ENCODE results near the gene FTSJ3. TPM values are rescaled to one million over a fixed set of nuclear protein-coding genes. Genes with fewer than 3 reads are reported as not detected.
A peak's percentile ranks its signal among the peaks of the same experiment; 100 is the strongest.

The FTSJ3 gene
- total RNA-seq, 1 donor from 2014 or later, result 39.4 TPM

DNA sequence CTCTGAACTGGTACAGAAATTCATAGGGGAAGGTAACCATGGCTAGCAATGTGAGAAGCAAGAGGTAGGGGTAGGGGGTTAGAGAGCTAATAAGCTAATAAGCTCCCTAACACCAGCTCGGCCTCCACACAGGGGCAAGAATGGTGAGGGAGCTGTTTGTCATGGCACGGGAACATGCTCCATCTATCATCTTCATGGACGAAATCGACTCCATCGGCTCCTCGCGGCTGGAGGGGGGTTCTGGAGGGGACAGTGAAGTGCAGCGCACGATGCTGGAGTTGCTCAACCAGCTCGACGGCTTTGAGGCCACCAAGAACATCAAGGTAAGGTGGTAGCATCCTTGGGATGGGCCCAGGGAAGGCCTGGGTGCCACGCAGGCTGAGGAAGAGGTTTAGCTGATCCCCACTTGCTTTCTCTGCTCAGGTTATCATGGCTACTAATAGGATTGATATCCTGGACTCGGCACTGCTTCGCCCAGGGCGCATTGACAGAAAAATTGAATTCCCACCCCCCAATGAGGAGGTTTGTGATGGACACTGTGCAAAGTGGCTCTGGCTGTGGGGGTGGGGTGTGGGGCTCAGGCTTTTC is 3.5 kb upstream of the FTSJ3 start:
- Histone ChIP-seq H3K4me1 (peaks cover 23% of the 10 kb centered on the region), H3K9me3 (no peaks in the 10 kb centered on the region), H3K4me3 (no peak overlapping the region), H3K27me3 (no peaks in the 10 kb centered on the region), H3K36me3 (peaks cover 74% of the 10 kb centered on the region), H3K27ac (no peak overlapping the region)
- TF ChIP-seq, protein P1, sequence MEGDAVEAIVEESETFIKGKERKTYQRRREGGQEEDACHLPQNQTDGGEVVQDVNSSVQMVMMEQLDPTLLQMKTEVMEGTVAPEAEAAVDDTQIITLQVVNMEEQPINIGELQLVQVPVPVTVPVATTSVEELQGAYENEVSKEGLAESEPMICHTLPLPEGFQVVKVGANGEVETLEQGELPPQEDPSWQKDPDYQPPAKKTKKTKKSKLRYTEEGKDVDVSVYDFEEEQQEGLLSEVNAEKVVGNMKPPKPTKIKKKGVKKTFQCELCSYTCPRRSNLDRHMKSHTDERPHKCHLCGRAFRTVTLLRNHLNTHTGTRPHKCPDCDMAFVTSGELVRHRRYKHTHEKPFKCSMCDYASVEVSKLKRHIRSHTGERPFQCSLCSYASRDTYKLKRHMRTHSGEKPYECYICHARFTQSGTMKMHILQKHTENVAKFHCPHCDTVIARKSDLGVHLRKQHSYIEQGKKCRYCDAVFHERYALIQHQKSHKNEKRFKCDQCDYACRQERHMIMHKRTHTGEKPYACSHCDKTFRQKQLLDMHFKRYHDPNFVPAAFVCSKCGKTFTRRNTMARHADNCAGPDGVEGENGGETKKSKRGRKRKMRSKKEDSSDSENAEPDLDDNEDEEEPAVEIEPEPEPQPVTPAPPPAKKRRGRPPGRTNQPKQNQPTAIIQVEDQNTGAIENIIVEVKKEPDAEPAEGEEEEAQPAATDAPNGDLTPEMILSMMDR (IDR thresholded peaks at IDR 0.05), result no peak
- ATAC-seq, result no peak
- no peak for DNase-seq
- intact Hi-C loops (cut with DNase I), result no loop called here

DNA sequence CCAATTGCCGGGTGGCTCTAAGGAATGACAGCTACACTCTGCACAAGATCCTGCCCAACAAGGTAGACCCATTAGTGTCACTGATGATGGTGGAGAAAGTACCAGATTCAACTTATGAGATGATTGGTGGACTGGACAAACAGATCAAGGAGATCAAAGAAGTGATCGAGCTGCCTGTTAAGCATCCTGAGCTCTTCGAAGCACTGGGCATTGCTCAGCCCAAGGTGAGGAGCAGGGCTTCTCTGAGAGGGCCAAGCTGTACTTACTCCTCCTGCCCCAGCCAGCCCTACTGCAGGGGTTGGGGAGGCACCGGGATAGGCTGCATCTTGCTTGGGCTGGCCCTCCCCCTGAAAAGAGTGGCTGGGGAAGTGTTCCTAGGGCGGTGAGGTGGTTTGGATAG is 2.8 kb upstream of the FTSJ3 start:
- no peak overlapping the region for H3K4me3 ChIP-seq
- H3K27me3 ChIP-seq, result no peaks in the 10 kb centered on the region
- TF ChIP-seq, protein P1 (IDR thresholded peaks at IDR 0.05), result no peak
- peaks cover 73% of the 10 kb centered on the region for H3K36me3 ChIP-seq
- H3K4me1 ChIP-seq, result peaks cover 30% of the 10 kb centered on the region
- H3K9me3 ChIP-seq, result no peaks in the 10 kb centered on the region
- H3K27ac ChIP-seq, result no peak overlapping the region
- intact Hi-C loops (cut with DNase I), result no loop called here
- ATAC-seq, result no peak
- DNase-seq, result no peak

DNA sequence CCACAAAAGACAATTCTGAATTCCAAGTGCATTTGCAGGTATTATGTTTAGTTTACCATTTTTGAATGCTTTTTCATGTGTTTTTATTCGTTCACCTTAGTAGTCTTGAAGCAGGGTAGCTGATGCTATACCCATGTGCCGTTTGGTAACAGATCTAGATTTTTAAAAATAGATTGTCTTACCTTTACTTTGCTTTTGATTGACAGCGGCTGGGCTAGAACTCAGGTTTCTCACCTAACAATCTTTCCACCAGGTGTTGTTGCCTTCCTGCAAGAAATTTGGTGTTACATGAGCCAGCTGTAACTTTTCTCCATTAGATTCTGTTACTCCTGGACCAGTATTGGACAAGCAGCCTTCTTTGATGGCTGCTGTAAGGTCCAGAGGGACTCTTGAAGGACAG is 1.5 kb upstream of the FTSJ3 start:
- H3K27ac ChIP-seq, result no peak overlapping the region
- H3K4me1 ChIP-seq, result peaks cover 24% of the 10 kb centered on the region
- peaks cover 73% of the 10 kb centered on the region for H3K36me3 ChIP-seq
- H3K27me3 ChIP-seq, result no peaks in the 10 kb centered on the region
- H3K9me3 ChIP-seq, result no peaks in the 10 kb centered on the region
- no peak for DNase-seq
- H3K4me3 ChIP-seq, result no peak overlapping the region
- ATAC-seq, result no peak
- intact Hi-C loops (cut with DNase I), result no loop called here
- TF ChIP-seq, protein P1 (IDR thresholded peaks at IDR 0.05), result no peak

- DNase-seq, result no peak
Observed at GRCh38 chr17:63827801-63828221, 348 bp upstream of the FTSJ3 start.

DNA sequence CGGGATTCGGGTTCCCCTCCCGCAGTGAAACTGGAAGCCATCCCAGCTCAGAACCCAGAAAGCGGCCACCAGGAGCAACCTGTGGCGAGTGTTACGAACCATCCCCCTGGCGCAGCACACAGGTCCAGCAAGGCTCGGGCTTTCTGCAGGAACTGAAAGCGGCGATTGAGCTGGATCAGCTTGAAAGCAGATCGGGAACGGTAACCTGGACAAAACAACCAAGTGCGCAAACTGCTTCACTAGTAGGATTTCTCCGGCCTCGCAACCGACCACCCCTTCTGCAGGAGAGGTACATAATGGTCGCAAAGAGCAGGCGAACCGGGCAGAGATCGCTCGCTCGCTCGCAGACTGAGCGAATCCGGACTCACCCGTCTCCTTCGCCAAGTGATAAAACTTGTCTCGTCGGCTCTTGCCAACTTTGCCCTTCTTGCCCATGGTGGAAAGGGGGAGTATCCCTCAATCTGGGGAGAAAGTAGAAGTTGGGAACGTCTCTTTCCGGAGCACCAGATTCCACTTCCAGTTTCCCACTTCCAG is 928 bp downstream of the FTSJ3 start:
- ATAC-seq (peak; percentile 3), DNase-seq (no peak)

More at GRCh38 chr17:63827801-63828221, 348 bp upstream of the FTSJ3 start:
- Histone ChIP-seq H3K36me3 (peaks cover 73% of the 10 kb centered on the region), H3K27ac (peak overlapping the region; percentile 94), H3K4me1 (peaks cover 24% of the 10 kb centered on the region), H3K9me3 (no peaks in the 10 kb centered on the region), H3K27me3 (no peaks in the 10 kb centered on the region), H3K4me3 (peak overlapping the region; percentile 98)
- ATAC-seq, result no peak
- TF ChIP-seq, protein P1 (IDR thresholded peaks at IDR 0.05), result no peak
- intact Hi-C loops (cut with DNase I), result no loop called here

More for the DNA sequence above, 928 bp downstream of the FTSJ3 start:
- Histone ChIP-seq H3K27ac (peak overlapping the region; percentile 94), H3K36me3 (peaks cover 73% of the 10 kb centered on the region), H3K4me3 (peak overlapping the region; percentile 98), H3K4me1 (peaks cover 24% of the 10 kb centered on the region), H3K27me3 (no peaks in the 10 kb centered on the region), H3K9me3 (no peaks in the 10 kb centered on the region)
- TF ChIP-seq, protein P1 (IDR thresholded peaks at IDR 0.05), result no peak
- intact Hi-C loops (cut with DNase I), result no loop called here

Measured in upper lobe of right lung (tissue), 1 donor.